ENCODE data around the gene TMEM98.
"Not testable (repeated sequence)": the region's sequence is repeated elsewhere in the genome, so short reads cannot be mapped to it uniquely, and the experiment has no call there.

GRCh38 chr17:32887410-32887809, 40.5 kb upstream of the TMEM98 start:
- TF ChIP-seq ZNF274 (IDR thresholded peaks at IDR 0.05; ENCODE audit: borderline replicate concordance, extremely low read depth, low read length); HDAC6 (IDR thresholded peaks at IDR 0.05; ENCODE audit: low read depth, low read length); TAF1 (IDR thresholded peaks at IDR 0.05; ENCODE audit: low read depth, low read length); RXRA (IDR thresholded peaks at IDR 0.05; ENCODE audit: insufficient read depth, low read depth, low read length); RAD21 (IDR thresholded peaks at IDR 0.05 in 1 of 2, conservative IDR thresholded peaks at IDR 0.05 in 1 of 2; ENCODE audit: low read depth in 2 of 2, low read length in 2 of 2): not testable (repeated sequence)
